Limb (tissue), 2 donors: ENCODE measurements around the gene COA1.
A peak's percentile ranks its signal among the peaks of the same experiment; 100 is the strongest.
"Not testable (repeated sequence)": the region's sequence is repeated elsewhere in the genome, so short reads cannot be mapped to it uniquely, and the experiment has no call there.

ENCODE experiments used
- DNase-seq, 2 donors: peaks; one replicate each; pipeline ENCODE4 v3.0.0-alpha.2; 2016; ENCODE audit errors: extremely low spot score in 2 of 2

COA1 gene

GRCh38 chr7:43630482-43630881 is 98.8 kb downstream of the COA1 start:
- DNase-seq = no peak

- no peak for DNase-seq
Measured at GRCh38 chr7:43629857-43630256, 99.5 kb downstream of the COA1 start.

- no peak for DNase-seq
Measured at GRCh38 chr7:43628431-43628830, 100.9 kb downstream of the COA1 start.

GRCh38 chr7:43627798-43628197 is 101.5 kb downstream of the COA1 start:
- not testable (repeated sequence) for DNase-seq

GRCh38 chr7:43626695-43627094 is 102.6 kb downstream of the COA1 start:
- DNase-seq = no peak

- DNase-seq = no peak
Measured at GRCh38 chr7:43625980-43626379, 103.3 kb downstream of the COA1 start.

- DNase-seq = no peak
Measured at GRCh38 chr7:43625453-43625852, 103.9 kb downstream of the COA1 start.

GRCh38 chr7:43624156-43624555 is 105.2 kb downstream of the COA1 start:
- DNase-seq = no peak

GRCh38 chr7:43621729-43622448 is 107.4 kb downstream of the COA1 start:
- no peak for DNase-seq

- no peak for DNase-seq
Measured at GRCh38 chr7:43619213-43620012, 109.9 kb downstream of the COA1 start.

- DNase-seq = no peak
Measured at GRCh38 chr7:43618073-43618472, 111.2 kb downstream of the COA1 start.

- DNase-seq = no peak
Measured at GRCh38 chr7:43616977-43617376, 112.3 kb downstream of the COA1 start.

- DNase-seq = no peak
Measured at GRCh38 chr7:43615558-43616145, 113.7 kb downstream of the COA1 start.

GRCh38 chr7:43612599-43613589 is 116.4 kb downstream of the COA1 start:
- DNase-seq = peak in 1 of 2 donors; percentile 22

GRCh38 chr7:43612128-43612527 is 117.2 kb downstream of the COA1 start:
- DNase-seq = no peak

- DNase-seq = no peak
Measured at GRCh38 chr7:43609097-43609496, 120.2 kb downstream of the COA1 start.

GRCh38 chr7:43604251-43604650 is 125.1 kb downstream of the COA1 start:
- no peak for DNase-seq

- no peak for DNase-seq
Measured at GRCh38 chr7:43602256-43602655, 127.1 kb downstream of the COA1 start.

GRCh38 chr7:43600056-43600455 is 129.3 kb downstream of the COA1 start:
- DNase-seq = no peak

- not testable (repeated sequence) for DNase-seq
Measured at GRCh38 chr7:43596426-43596825, 132.9 kb downstream of the COA1 start.

GRCh38 chr7:43594020-43594419 is 135.3 kb downstream of the COA1 start:
- DNase-seq = no peak
